Naive thymus-derived CD4-positive, alpha-beta T cell (primary cell): ENCODE measurements around the gene OR10G7. TPM values are rescaled to one million over a fixed set of nuclear protein-coding genes. Genes with fewer than 3 reads are reported as not detected.
"Not testable (repeated sequence)": the region's sequence is repeated elsewhere in the genome, so short reads cannot be mapped to it uniquely, and the experiment has no call there.

Experiments
- ATAC-seq: fragments of 150-1000 bp; cut with Tn5 transposase; 2 replicates; pipeline ENCODE4 v1.10.0; 2021; ENCODE audit warnings: mild to moderate bottlenecking, moderate library complexity
- CTCF ChIA-PET: fragments of 350-600 bp; sonication (Branson Sonifier 250); formaldehyde crosslinking; loops from one replicate; lab custom pipeline; 2021; ENCODE audit warnings: antibody characterized with exemption; lab: Charles Lee
- POLR2A ChIA-PET: fragments of 350-600 bp; sonication (Branson Sonifier 250); formaldehyde crosslinking; loops from one replicate; lab custom pipeline; 2021; ENCODE audit warnings: antibody characterized with exemption, inconsistent platforms; lab: Charles Lee
- DNase-seq, 9 donors: peaks; one replicate each; pipeline versions ENCODE4 v3.0.0 to v3.0.0-alpha.2; 2020 to 2022; ENCODE audit warnings: mixed read lengths in 1 of 9
- H3K27ac ChIP-seq: one replicate; pipeline ENCODE4 v1.7.0; 2013; ENCODE audit warnings: mild to moderate bottlenecking, low read depth, low read length, moderate library complexity
- H3K27me3 ChIP-seq, 2 donors: one replicate each; pipeline ENCODE4 v1.7.0; 2013; ENCODE audit warnings: low read length in 2 of 2, mild to moderate bottlenecking in 2 of 2, moderate library complexity in 2 of 2; ENCODE audit not compliant: control insufficient read depth in 2 of 2, insufficient read depth in 2 of 2
- H3K36me3 ChIP-seq, 3 experiments: 1 replicate in 2 of 3; 2 replicates in 1 of 3; pipeline ENCODE4 v1.7.0; 2013; ENCODE audit warnings: low read length in 3 of 3, mild to moderate bottlenecking in 3 of 3, moderate library complexity in 1 of 3; ENCODE audit not compliant: insufficient read depth in 3 of 3, control insufficient read depth in 2 of 3
- H3K4me1 ChIP-seq, 2 donors: one replicate each; pipeline ENCODE4 v1.7.0; 2013; ENCODE audit warnings: low read length in 2 of 2, mild to moderate bottlenecking in 2 of 2, moderate library complexity in 1 of 2; ENCODE audit not compliant: control insufficient read depth in 2 of 2, insufficient read depth in 2 of 2
- H3K4me3 ChIP-seq: 2 replicates; pipeline ENCODE4 v1.7.0; 2013; ENCODE audit warnings: mild to moderate bottlenecking, low read length
- H3K9me3 ChIP-seq, 3 experiments: 1 replicate in 2 of 3; 2 replicates in 1 of 3; pipeline ENCODE4 v1.7.0; 2013; ENCODE audit warnings: low read length in 3 of 3; ENCODE audit not compliant: control insufficient read depth in 2 of 3
- H3K27ac Mint-ChIP-seq, 9 donors: one replicate each; pipeline ENCODE4 v1.8.0; 2020 to 2022; ENCODE audit warnings: mixed read lengths in 9 of 9, mild to moderate bottlenecking in 8 of 9, moderate library complexity in 5 of 9, inconsistent platforms in 2 of 9
- H3K27me3 Mint-ChIP-seq, 5 donors: one replicate each; pipeline ENCODE4 v1.8.0; 2021 to 2022; ENCODE audit warnings: mixed read lengths in 5 of 5, mild to moderate bottlenecking in 1 of 5
- H3K36me3 Mint-ChIP-seq, 5 donors: one replicate each; pipeline ENCODE4 v1.8.0; 2020 to 2022; ENCODE audit warnings: mixed read lengths in 5 of 5, mild to moderate bottlenecking in 3 of 5, inconsistent platforms in 1 of 5
- H3K4me1 Mint-ChIP-seq, 7 donors: one replicate each; pipeline ENCODE4 v1.8.0; 2020 to 2022; ENCODE audit warnings: mixed read lengths in 7 of 7, mild to moderate bottlenecking in 3 of 7, inconsistent platforms in 1 of 7
- H3K4me3 Mint-ChIP-seq, 10 donors: one replicate each; pipeline ENCODE4 v1.8.0; 2020 to 2022; ENCODE audit warnings: mild to moderate bottlenecking in 10 of 10, mixed read lengths in 10 of 10, moderate library complexity in 6 of 10, inconsistent platforms in 2 of 10
- H3K9me3 Mint-ChIP-seq, 11 donors: one replicate each; pipeline ENCODE4 v1.8.0; 2020 to 2022; ENCODE audit warnings: mixed read lengths in 11 of 11, mild to moderate bottlenecking in 4 of 11, inconsistent platforms in 1 of 11, moderate library complexity in 1 of 11
- intact Hi-C, 2 donors: fragments of 100-400 bp; cut with micrococcal nuclease; formaldehyde crosslinking; loops; one replicate each; pipeline ENCODE4 v1.15.1; 2023
- polyA plus RNA-seq, 2 donors: library from polyadenylated mRNA; unstranded; fragments of 300-500 nt; fragmentation: Illumina TruSeq; gene quantifications; one replicate each; pipeline ENCODE4 v1.2.3, GENCODE V29; 2021
- total RNA-seq, 6 experiments: library from RNA in 5 of 6; stranded (reverse) in 5 of 6; gene quantifications; 1 replicate in 5 of 6; 2 replicates in 1 of 6; pipeline ENCODE4 v1.2.3 and lab custom pipeline; 2021 to 2026

The OR10G7 gene
- total and polyA plus RNA-seq, 7 experiments from 2014 or later: not detected

GRCh38 chr11:124050748-124051147, 9.6 kb upstream of the OR10G7 start:
- Mint-ChIP-seq H3K36me3 (no peaks in the 10 kb centered on the region), H3K27ac (no peak overlapping the region), H3K9me3 (peaks cover 0 to 1% (median 0%) of the 10 kb centered on the region in 11 donors), H3K4me3 (no peak overlapping the region), H3K27me3 (peaks cover 0 to 19% (median 12%) of the 10 kb centered on the region in 5 donors), H3K4me1 (no peaks in the 10 kb centered on the region)
- CTCF ChIA-PET: no interaction called here
- Histone ChIP-seq H3K36me3 (no peaks in the 10 kb centered on the region), H3K4me1 (no peaks in the 10 kb centered on the region), H3K27me3 (no peaks in the 10 kb centered on the region), H3K9me3 (no peaks in the 10 kb centered on the region), H3K27ac (no peak overlapping the region), H3K4me3 (no peak overlapping the region)
- POLR2A ChIA-PET: no interaction called here
- DNase-seq (no peak), ATAC-seq (no peak)
- intact Hi-C loops: no loop called here

GRCh38 chr11:124043420-124043819, 2.3 kb upstream of the OR10G7 start:
- no peaks in the 10 kb centered on the region for H3K9me3 ChIP-seq
- no peak for DNase-seq
- Mint-ChIP-seq H3K9me3 (peaks cover 0 to 1% (median 0%) of the 10 kb centered on the region in 11 donors), H3K27me3 (peaks cover 0 to 12% (median 6%) of the 10 kb centered on the region in 5 donors), H3K4me1 (no peaks in the 10 kb centered on the region), H3K4me3 (no peak overlapping the region), H3K36me3 (no peaks in the 10 kb centered on the region), H3K27ac (no peak overlapping the region)
- intact Hi-C loops: no loop called here
- ATAC-seq: no peak
- no peaks in the 10 kb centered on the region for H3K4me1 ChIP-seq
- H3K36me3 ChIP-seq: no peaks in the 10 kb centered on the region
- POLR2A ChIA-PET: no interaction called here
- H3K4me3 ChIP-seq: no peak overlapping the region
- H3K27ac ChIP-seq: no peak overlapping the region
- CTCF ChIA-PET: interaction anchor here (0.8 kb wide), 1 partner anchor 26 kb away, joined by 3 read pairs; no protein-coding TSS in a partner anchor
- H3K27me3 ChIP-seq: no peaks in the 10 kb centered on the region

GRCh38 chr11:124039557-124039956, 1.6 kb downstream of the OR10G7 start:
- DNase-seq: no peak
- POLR2A ChIA-PET: no interaction called here
- no peaks in the 10 kb centered on the region for H3K36me3 ChIP-seq
- Mint-ChIP-seq H3K4me1 (no peaks in the 10 kb centered on the region), H3K27me3 (peaks cover 0 to 32% (median 15%) of the 10 kb centered on the region in 5 donors), H3K9me3 (peaks cover 0 to 2% (median 0%) of the 10 kb centered on the region in 11 donors), H3K27ac (no peak overlapping the region), H3K4me3 (no peak overlapping the region), H3K36me3 (no peaks in the 10 kb centered on the region)
- CTCF ChIA-PET: no interaction called here
- H3K4me3 ChIP-seq: no peak overlapping the region
- intact Hi-C loops: no loop called here
- no peaks in the 10 kb centered on the region for H3K27me3 ChIP-seq
- no peaks in the 10 kb centered on the region for H3K9me3 ChIP-seq
- no peaks in the 10 kb centered on the region for H3K4me1 ChIP-seq
- H3K27ac ChIP-seq: no peak overlapping the region
- ATAC-seq: no peak

- no peaks in the 10 kb centered on the region for H3K4me1 ChIP-seq
- no peaks in the 10 kb centered on the region for H3K9me3 ChIP-seq
- peaks cover 0 to 2% (median 0%) of the 10 kb centered on the region in 11 donors for H3K9me3 Mint-ChIP-seq
- H3K27ac ChIP-seq: no peak overlapping the region
- peaks cover 0 to 41% (median 15%) of the 10 kb centered on the region in 5 donors for H3K27me3 Mint-ChIP-seq
- no peaks in the 10 kb centered on the region for H3K27me3 ChIP-seq
- no peak overlapping the region for H3K4me3 ChIP-seq
- no peak overlapping the region for H3K27ac Mint-ChIP-seq
- no peaks in the 10 kb centered on the region for H3K36me3 ChIP-seq
- no peak overlapping the region for H3K4me3 Mint-ChIP-seq
- DNase-seq: no peak
- intact Hi-C loops: no loop called here
- no peaks in the 10 kb centered on the region for H3K36me3 Mint-ChIP-seq
- no peaks in the 10 kb centered on the region for H3K4me1 Mint-ChIP-seq
- POLR2A ChIA-PET: no interaction called here
- no peak for ATAC-seq
- CTCF ChIA-PET: no interaction called here
Observed at GRCh38 chr11:124036666-124037065, 4.5 kb downstream of the OR10G7 start.

- Histone ChIP-seq H3K4me3 (no peak within 1 kb of the TSS), H3K36me3 (no peaks in the 10 kb centered on the region), H3K27ac (no peak within 1 kb of the TSS), H3K9me3 (no peaks in the 10 kb centered on the region), H3K4me1 (no peaks in the 10 kb centered on the region), H3K27me3 (no peaks in the 10 kb centered on the region)
- POLR2A ChIA-PET: no interaction called here
- Mint-ChIP-seq H3K4me1 (no peaks in the 10 kb centered on the region), H3K27ac (no peak within 1 kb of the TSS), H3K27me3 (peaks cover 0 to 17% (median 4%) of the 10 kb centered on the region in 5 donors), H3K4me3 (no peak within 1 kb of the TSS), H3K36me3 (no peaks in the 10 kb centered on the region), H3K9me3 (peaks cover 0 to 6% (median 0%) of the 10 kb centered on the region in 11 donors)
- CTCF ChIA-PET: no interaction called here
- intact Hi-C loops: no loop called here
- ATAC-seq (no peak), DNase-seq (no peak)
Observed at GRCh38 chr11:124026498-124026897, 14.6 kb downstream of the OR10G7 start, which contains the start of gene OR10G8. Gene OR10G8 (plus strand): TSS chr11:124026798. CDS start chr11:124029623, 2,825 bp downstream.

- H3K36me3 ChIP-seq, H3K27ac Mint-ChIP-seq, H3K27ac ChIP-seq, intact Hi-C loops, H3K4me1 Mint-ChIP-seq, CTCF ChIA-PET, ATAC-seq, H3K9me3 ChIP-seq, H3K36me3 Mint-ChIP-seq, H3K9me3 Mint-ChIP-seq, H3K4me3 Mint-ChIP-seq, H3K27me3 ChIP-seq, POLR2A ChIA-PET, H3K4me1 ChIP-seq, DNase-seq, H3K4me3 ChIP-seq: not testable (repeated sequence)
- H3K27me3 Mint-ChIP-seq: peaks cover 0 to 12% (median 5%) of the 10 kb centered on the region in 5 donors
Observed at GRCh38 chr11:124015837-124016236, 25.3 kb downstream of the OR10G7 start.

- no peak within 1 kb of the TSS for H3K27ac Mint-ChIP-seq
- ChIA-PET CTCF (no interaction called here), POLR2A (no interaction called here)
- no peaks in the 10 kb centered on the region for H3K36me3 Mint-ChIP-seq
- no peak within 1 kb of the TSS for H3K4me3 Mint-ChIP-seq
- Histone ChIP-seq H3K4me3 (no peak within 1 kb of the TSS), H3K4me1 (no peaks in the 10 kb centered on the region), H3K27ac (no peak within 1 kb of the TSS), H3K36me3 (no peaks in the 10 kb centered on the region), H3K27me3 (no peaks in the 10 kb centered on the region), H3K9me3 (no peaks in the 10 kb centered on the region)
- no peak for ATAC-seq
- no peak for DNase-seq
- intact Hi-C loops: no loop called here
- peaks cover 0 to 19% (median 10%) of the 10 kb centered on the region in 5 donors for H3K27me3 Mint-ChIP-seq
- H3K9me3 Mint-ChIP-seq: peaks cover 0 to 2% (median 0%) of the 10 kb centered on the region in 11 donors
- H3K4me1 Mint-ChIP-seq: no peaks in the 10 kb centered on the region
Observed at GRCh38 chr11:124012697-124013096, 28.4 kb downstream of the OR10G7 start, which contains the start of gene OR10G4. Gene OR10G4 (plus strand): TSS chr11:124012997. CDS start chr11:124015575, 2,578 bp downstream.
